Activated CD4-positive, alpha-beta T cell treated with anti-CD3 and anti-CD28 coated beads, Interleukin-2, amount 50 U/mL, for 1 hour (primary cell): Measurements from ENCODE around the gene SLC10A3.

Experiments
- DNase-seq: peaks from one replicate; pipeline ENCODE4 v3.0.0-alpha.2; 2020

SLC10A3 gene

DNA sequence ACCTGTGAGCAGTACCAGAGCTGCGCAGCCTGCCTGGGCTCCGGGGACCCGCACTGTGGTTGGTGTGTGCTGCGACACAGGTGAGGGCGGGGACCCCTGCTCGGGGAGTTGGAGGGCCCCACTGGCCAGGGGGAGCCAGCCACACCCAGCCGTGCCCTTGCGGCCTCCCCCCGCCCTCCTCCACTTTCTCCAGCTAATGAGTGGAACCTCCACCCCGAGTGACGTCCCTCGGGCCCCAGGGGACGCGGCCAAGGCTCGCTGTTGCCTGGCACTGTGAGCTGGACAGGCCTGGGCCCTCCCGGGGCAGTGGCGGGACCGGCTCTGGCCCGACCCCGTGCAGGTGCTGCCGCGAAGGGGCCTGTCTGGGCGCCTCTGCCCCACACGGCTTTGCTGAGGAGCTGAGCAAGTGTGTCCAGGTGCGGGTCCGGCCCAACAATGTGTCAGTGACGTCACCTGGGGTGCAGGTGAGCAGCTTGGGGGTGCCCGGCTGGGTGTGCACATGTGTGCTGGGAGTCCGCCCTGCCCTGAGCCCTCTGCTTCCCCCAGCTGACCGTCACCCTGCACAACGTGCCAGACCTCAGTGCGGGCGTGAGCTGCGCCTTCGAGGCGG is 26.7 kb downstream of the SLC10A3 start:
- no peak for DNase-seq

- no peak for DNase-seq
These were observed 28.0 kb downstream of the SLC10A3 start for GRCh38 chrX:154462396-154462795.

DNA sequence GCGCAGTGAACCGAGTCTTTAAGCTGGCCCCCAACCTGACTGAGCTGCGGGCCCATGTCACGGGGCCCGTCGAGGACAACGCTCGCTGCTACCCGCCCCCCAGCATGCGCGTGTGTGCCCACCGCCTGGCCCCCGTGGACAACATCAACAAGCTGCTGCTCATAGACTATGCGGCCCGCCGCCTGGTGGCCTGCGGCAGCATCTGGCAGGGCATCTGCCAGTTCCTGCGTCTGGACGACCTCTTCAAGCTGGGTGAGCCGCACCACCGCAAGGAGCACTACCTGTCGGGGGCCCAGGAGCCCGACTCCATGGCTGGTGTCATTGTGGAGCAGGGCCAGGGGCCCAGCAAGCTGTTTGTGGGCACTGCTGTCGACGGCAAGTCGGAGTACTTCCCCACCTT is 30.1 kb downstream of the SLC10A3 start:
- DNase-seq, result no peak

GRCh38 chrX:154459832-154460231 is 30.6 kb downstream of the SLC10A3 start:
- no peak for DNase-seq

- DNase-seq, result no peak
These were observed 31.3 kb downstream of the SLC10A3 start for GRCh38 chrX:154458954-154459778.

DNA sequence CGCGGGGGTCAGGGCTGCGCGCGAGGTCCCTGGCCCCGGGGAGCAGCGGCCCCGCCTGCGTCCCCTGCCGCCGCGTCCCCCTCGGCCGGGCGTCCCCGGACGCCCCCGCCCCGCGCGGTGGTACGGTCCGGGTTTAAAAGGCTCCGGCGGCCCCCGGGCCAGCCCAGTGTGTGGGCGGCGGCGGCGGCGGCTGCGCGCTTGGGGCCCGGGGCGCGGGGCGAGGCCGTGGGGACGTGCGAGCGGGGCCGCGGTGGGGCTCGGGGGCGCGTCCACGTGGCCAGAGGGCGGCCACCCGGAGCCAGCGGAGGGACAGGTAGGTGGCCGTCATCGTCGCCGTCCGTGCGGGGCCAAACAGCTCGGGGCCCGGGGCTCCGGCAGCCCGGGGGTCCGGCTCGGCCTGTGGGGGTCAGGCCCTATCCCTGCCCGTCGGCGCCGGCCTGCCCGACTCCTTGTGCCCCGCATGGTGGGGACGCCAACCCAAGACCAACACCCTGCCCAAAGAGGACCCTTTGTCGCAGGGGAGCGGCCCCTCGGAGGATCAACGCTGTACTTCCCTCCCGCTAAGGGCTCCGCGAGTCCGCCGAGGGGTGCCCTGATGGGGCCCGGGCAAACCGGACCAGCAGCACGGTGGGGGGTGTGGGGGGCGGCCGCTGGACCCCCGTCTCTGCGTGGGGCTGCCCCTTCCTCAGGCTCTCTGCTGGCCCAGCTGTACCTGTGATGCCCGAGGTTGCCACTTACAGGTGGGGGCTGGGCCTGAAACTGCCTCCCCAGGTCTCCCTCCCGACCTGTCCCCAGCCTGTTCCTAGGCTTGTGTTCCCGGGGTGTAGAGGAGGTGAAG is 32.1 kb downstream of the SLC10A3 start, which contains the start of gene PLXNA3:
TSS of gene PLXNA3 (plus strand) at position 166 of the 838 bp plus-strand sequence. CDS start 1,903 bp downstream, outside the sequence.
- peak; percentile 62 for DNase-seq

GRCh38 chrX:154457491-154458115 is 32.8 kb downstream of the SLC10A3 start:
- DNase-seq, result peak; percentile 50

- no peak for DNase-seq
These were observed 37.6 kb downstream of the SLC10A3 start for GRCh38 chrX:154452823-154453222.

GRCh38 chrX:154450312-154450711 is 40.1 kb downstream of the SLC10A3 start:
- no peak for DNase-seq

GRCh38 chrX:154449618-154450017 is 40.8 kb downstream of the SLC10A3 start:
- no peak for DNase-seq

- no peak for DNase-seq
These were observed 41.9 kb downstream of the SLC10A3 start for GRCh38 chrX:154448484-154448883.

- DNase-seq, result no peak
These were observed 44.0 kb downstream of the SLC10A3 start for GRCh38 chrX:154446430-154446829.

DNA sequence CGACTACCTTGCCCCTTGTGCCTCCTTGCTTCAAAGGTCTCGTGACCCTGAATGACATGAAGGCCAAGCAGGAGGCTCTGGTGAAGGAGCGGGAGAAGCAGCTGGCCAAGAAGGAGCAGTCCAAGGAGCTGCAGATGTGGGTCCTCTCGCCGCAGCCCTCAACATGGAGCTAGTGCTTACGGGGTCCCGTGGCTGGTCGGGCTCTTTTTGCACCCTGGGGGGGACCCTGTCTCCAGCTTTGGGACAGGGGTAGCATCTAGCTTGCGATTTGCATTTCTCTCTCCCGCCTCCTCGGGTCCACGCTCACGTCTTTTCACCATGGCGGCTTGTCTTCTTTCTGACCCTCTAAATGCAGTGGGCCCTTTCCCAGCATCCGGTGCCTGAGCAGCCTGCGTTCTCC is 44.7 kb downstream of the SLC10A3 start:
- no peak for DNase-seq

GRCh38 chrX:154444755-154445246 is 45.6 kb downstream of the SLC10A3 start:
- DNase-seq, result no peak

DNA sequence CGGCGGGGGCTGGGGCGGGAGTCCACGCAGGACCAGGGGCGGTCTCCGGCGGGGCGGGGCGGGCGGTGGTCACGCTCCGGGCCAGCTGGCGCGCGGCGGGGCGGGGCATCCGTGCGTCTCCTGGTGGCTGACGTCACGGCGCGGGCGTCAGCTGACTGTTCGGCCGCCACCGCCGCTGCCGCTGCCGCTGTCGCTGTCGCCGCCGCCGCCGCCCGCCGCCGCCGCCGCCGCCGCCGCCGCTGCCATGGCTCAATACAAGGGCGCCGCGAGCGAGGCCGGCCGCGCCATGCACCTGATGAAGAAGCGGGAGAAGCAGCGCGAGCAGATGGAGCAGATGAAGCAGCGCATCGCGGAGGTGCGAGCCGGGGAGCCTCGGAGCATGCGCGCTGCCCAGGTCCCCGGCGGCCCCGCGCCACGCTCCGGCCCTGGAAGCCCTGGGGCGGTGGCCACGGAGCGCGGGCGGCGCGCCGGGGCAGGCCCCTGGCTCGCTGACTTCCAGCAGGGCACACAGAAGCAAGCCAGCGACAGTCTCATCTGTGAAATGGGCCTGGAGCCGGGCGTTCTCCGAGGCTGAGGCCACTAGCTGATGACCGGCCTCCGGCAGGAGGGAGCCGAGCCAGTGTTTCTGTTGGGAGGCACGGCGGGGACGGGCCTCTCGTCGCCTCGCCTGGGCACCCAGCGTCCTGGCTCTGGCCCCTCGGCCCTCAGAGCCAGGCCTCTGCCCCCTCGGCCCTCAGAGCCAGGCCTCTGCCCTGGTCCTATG is 46.3 kb downstream of the SLC10A3 start, which contains the start of gene FAM50A:
TSS of gene FAM50A (plus strand) at position 150 of the 763 bp plus-strand sequence. CDS start at position 245, 95 bp downstream.
- peak; percentile 57 for DNase-seq

DNA sequence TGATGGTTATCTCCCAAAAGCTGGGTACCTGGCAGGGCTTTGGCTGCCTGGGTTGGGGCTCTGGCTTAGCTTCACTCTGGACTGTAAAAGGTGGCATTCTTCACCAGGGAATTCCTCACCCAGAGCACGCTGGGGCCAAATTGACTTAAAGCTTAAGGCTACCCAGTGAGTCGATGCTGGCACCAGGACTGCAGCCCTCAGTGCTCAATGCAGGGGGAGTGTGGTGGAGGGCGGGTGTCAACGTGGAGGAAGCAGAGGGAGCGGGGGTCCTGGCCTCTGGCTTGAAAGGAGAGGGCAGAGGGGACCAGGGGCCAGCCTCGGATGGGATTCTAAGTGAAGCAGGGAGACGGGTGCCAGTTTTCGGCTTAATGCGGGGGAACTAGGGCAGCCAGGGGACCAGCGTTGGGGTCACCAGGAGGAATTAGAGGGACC is 46.9 kb downstream of the SLC10A3 start:
- no peak for DNase-seq

DNA sequence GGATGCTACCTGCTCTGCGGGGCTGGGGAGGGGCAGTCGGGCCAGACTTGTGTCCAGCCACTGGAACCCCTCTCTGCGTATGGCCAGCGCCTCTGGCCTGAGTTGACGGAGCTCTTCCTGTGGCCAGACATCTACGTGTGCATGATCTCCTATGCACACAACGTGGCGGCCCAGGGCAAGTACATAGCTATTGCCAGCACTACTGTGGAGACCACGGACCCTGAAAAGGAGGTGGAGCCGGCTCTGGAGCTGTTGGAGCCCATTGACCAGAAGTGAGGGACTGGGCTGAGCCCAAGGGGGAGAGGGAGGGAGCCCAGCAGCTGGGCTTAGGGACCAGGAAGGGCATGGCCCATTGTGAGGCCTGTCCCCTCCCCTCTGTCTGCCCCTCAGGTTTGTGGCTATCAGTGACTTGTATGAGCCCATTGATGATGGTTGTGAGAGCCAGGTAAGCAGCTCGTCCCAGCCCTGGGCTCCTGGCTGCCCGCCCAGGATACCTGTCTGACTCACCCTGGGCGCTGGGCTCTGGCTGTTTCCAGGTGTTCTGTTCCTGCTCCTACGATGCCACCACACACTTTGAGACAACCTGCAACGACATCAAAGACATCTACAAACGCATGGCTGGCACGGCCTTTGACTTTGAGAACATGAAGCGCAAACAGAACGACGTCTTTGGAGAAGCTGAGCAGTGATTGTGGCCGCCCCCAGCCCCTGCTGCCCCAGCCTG is 48.3 kb downstream of the SLC10A3 start:
- DNase-seq, result no peak

DNA sequence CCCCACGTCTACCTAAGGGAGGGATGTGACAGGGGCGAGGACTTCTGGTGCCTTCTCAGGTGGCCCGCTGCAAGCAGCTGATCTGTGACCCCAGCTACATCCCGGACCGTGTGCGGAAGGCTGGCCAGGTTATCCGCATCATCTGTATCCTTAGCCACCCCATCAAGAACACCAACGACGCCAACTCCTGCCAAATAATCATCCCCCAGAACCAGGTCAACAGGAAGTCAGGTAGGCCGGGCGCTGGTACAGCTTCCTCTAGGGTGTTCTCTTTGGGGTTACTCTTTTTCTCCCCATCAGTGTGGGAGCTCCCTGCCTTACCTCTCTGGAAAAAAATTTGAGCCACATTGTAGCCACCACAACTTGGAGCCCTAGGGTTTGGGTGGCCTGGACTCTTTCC is 48.9 kb downstream of the SLC10A3 start:
- DNase-seq, result no peak

DNA sequence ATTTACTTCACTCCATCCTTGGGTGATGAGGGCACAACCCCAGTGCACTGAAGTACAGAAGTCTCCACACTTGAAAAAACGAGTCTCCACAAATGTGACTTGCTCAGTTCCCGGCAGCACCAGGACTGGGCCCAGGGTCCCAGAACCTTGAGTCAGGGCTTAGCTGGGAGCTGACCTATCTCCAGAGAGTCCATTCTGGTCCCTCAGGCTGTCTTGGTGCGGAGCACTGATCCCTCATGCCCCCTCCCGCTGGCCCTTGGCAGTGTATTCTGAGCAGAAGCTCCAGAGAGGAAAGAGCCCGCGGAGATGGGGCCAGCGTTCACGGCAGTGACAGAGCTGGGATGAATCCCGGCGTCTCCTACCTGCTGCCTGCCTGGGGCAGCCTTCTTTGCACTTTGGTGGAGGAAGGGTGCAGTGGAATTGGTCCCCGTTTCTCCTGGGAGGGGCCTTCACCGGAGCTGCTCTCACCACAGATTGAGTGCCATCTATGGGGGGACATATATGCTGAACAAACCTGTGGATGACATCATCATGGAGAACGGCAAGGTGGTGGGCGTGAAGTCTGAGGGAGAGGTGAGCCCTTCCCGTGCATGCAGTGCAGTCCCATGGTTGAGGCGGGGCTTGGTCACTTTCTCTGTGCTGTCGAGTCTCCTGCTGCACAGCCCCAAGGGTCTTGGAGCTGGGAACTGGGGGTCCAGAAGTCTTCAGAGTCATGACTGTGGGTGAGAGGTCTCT is 49.6 kb downstream of the SLC10A3 start:
- no peak for DNase-seq

GRCh38 chrX:154439841-154440240 is 50.6 kb downstream of the SLC10A3 start:
- DNase-seq, result no peak
